ENCODE measurements around the gene SLC39A1.

DNA sequence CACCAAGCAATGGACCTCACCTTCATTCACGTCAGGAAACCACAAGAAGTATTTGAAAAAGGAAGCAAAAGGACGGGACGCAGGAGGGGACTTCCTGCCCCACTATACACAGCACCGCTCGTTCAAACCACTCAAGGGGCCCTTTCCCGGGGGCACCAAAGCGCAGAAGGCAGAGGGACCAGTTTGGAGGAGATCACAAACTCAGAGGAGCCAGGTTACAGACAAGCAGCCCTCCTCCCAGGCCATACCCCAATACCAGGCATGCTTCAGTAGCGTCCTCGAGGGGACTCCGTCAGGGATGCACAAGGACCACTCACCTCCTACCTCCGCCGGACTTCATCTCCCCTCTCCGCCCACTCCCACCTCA, 5.6 kb downstream of the SLC39A1 start:
- TF ChIP-seq, protein P1, sequence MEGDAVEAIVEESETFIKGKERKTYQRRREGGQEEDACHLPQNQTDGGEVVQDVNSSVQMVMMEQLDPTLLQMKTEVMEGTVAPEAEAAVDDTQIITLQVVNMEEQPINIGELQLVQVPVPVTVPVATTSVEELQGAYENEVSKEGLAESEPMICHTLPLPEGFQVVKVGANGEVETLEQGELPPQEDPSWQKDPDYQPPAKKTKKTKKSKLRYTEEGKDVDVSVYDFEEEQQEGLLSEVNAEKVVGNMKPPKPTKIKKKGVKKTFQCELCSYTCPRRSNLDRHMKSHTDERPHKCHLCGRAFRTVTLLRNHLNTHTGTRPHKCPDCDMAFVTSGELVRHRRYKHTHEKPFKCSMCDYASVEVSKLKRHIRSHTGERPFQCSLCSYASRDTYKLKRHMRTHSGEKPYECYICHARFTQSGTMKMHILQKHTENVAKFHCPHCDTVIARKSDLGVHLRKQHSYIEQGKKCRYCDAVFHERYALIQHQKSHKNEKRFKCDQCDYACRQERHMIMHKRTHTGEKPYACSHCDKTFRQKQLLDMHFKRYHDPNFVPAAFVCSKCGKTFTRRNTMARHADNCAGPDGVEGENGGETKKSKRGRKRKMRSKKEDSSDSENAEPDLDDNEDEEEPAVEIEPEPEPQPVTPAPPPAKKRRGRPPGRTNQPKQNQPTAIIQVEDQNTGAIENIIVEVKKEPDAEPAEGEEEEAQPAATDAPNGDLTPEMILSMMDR (IDR thresholded peaks at IDR 0.05; ENCODE audit: insufficient read depth, low read length): no peak
- no peak for TF ChIP-seq POLR2AphosphoS5 (IDR thresholded peaks at IDR 0.05; ENCODE audit: low read depth)
- TF ChIP-seq, protein P2, sequence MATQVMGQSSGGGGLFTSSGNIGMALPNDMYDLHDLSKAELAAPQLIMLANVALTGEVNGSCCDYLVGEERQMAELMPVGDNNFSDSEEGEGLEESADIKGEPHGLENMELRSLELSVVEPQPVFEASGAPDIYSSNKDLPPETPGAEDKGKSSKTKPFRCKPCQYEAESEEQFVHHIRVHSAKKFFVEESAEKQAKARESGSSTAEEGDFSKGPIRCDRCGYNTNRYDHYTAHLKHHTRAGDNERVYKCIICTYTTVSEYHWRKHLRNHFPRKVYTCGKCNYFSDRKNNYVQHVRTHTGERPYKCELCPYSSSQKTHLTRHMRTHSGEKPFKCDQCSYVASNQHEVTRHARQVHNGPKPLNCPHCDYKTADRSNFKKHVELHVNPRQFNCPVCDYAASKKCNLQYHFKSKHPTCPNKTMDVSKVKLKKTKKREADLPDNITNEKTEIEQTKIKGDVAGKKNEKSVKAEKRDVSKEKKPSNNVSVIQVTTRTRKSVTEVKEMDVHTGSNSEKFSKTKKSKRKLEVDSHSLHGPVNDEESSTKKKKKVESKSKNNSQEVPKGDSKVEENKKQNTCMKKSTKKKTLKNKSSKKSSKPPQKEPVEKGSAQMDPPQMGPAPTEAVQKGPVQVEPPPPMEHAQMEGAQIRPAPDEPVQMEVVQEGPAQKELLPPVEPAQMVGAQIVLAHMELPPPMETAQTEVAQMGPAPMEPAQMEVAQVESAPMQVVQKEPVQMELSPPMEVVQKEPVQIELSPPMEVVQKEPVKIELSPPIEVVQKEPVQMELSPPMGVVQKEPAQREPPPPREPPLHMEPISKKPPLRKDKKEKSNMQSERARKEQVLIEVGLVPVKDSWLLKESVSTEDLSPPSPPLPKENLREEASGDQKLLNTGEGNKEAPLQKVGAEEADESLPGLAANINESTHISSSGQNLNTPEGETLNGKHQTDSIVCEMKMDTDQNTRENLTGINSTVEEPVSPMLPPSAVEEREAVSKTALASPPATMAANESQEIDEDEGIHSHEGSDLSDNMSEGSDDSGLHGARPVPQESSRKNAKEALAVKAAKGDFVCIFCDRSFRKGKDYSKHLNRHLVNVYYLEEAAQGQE (IDR thresholded peaks at IDR 0.05; ENCODE audit: insufficient replicate concordance, low read depth): no peak

Data from HL-60 (cell line).